K562 treated with DMSO at 1 percent for 24 hours (cell line): Measurements from ENCODE around the gene RPL18. TPM values are rescaled to one million over a fixed set of nuclear protein-coding genes. Genes with fewer than 3 reads are reported as not detected.

ENCODE experiments used
- total RNA-seq: library from RNA; unstranded; fragments of 300-600 nt; gene quantifications from 2 replicates; pipeline ENCODE4 v1.2.3, GENCODE V29; 2022; ENCODE audit warnings: low read depth; ENCODE audit not compliant: insufficient read depth

The RPL18 gene
- 5,284 and 5,688 TPM in 2 replicates for total RNA-seq

DNA sequence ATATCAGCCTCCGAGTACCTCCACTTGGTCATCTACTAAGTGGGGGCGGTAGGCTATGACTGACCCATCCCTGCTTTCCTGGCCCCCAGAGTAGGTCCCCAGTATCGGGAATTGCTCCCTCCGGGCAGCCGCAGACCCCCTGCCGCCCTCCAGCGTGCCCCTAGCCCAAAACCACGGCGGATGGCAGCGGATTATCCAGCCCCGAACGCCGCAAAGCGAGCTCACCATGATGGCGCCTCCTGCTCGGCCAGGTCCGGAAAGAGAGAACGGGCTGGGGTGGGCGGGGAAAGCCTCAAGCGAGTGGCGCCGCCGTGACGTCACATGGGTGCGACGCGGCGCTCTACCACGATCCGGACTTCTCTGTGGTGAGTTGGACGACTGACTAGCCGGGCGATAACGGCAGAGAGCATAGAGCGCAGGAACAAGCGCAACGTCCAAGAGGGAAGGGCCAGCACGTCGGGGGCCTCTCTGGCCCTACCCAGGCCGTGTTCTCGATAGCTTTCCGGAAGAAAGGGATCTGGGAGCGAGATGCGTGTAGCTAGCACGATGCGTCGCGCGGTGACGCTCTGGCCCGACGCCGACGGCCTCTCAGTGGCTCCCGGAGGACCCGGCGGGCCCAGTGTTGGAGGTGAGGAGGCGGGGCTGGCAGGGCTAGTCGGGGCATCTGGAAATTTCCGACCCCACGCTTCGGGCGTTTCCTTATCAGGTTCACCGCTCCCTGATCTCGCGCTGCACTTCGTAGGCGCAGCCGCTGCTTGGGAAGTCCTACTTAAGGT lies at the start of gene RPL18, which contains the start of gene SPHK2:
Gene RPL18, minus strand, starts transcription at position 263 of the 776 bp plus-strand sequence. Its CDS starts 35 bp downstream, at position 228.
Gene SPHK2, plus strand, starts transcription at position 591 of the 776 bp plus-strand sequence. CDS start 1,009 bp downstream, outside the sequence.

GRCh38 chr19:48646001-48646721 lies 27.2 kb upstream of the RPL18 start, which contains the start of gene CA11:
Gene CA11, minus strand, starts transcription at chr19:48646187. Its CDS starts 555 bp downstream, at chr19:48645632.

GRCh38 chr19:48636859-48637448 lies 18.0 kb upstream of the RPL18 start, which contains the start of gene DBP:
Gene DBP, minus strand, starts transcription at chr19:48637379. Its CDS starts 385 bp downstream, at chr19:48636994.

DNA sequence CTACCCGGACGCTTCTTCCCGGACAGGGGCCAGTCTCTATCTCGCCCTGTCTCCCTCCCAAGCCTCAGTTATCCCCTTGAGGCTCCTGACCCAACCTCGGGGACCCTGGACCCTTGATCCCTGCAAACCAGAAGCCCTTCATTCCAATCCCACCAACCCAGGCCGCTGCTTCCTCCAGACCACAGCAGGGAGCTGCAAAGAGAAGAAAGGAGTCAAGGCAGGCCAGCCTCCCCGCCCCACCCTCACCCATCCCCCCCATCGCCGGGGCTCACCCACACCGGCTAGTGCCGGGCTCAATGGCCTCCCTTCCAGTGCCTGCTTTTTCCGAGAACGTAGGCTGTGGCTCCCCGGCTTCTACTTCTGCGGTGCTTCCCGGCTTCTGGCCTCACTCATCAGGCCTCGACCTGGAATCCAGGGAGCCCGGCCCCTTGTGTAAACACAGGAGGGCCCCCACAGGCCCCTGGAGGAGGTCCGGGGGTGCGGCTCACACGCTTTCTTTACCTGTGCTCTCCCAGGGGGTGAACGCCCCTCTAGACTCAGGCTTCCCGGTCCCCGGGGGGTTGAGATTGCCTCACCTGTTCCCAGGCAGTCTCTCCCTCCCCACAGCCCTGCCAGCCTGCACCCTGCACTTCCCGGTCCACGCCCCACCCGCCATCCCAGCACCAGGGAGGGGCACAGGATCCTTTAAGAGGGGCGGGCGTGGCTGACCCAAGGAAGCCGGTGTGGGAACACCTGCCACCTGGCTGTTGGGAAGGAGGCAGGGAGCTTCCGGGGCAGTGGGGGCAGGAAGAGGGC lies 4.3 kb downstream of the RPL18 start, which contains the start of gene FAM83E:
Gene FAM83E, minus strand, starts transcription at position 641 of the 795 bp plus-strand sequence. CDS start 1,704 bp downstream, outside the sequence.

DNA sequence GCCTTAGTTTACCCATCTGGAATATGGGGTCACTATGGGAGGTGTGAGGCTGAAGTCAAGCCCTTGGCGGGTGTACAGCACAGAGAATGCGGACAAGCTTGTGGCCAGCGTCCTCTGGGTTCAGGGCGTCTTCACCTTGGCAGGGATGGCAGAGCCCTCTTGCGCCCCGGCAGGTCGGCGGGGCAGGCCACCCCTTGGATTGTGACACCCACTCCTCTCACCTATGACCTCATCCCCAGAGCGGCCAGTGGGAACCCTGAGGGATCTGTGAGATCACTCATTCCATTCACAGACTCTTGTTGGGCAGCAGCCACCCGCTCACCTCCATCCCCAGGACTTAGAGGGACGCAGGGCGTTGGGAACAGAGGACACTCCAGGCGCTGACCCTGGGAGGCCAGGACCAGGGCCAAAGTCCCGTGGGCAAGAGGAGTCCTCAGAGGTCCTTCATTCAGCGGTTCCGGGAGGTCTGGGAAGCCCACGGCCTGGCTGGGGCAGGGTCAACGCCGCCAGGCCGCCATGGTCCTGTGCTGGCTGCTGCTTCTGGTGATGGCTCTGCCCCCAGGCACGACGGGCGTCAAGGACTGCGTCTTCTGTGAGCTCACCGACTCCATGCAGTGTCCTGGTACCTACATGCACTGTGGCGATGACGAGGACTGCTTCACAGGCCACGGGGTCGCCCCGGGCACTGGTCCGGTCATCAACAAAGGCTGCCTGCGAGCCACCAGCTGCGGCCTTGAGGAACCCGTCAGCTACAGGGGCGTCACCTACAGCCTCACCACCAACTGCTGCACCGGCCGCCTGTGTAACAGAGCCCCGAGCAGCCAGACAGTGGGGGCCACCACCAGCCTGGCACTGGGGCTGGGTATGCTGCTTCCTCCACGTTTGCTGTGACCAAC lies 12.3 kb downstream of the RPL18 start, which contains the start of gene SPACA4:
Gene SPACA4, plus strand, starts transcription at position 280 of the 896 bp plus-strand sequence. Its CDS starts 237 bp downstream, at position 517.

Other genes with a start within 250 kb of the RPL18 start
- gene KDELR1, start 227.6 kb downstream of the RPL18 start, total RNA-seq: 200 and 223 TPM in 2 replicates
- gene GRIN2D, start 225.5 kb downstream of the RPL18 start, total RNA-seq: 29.6 and 31.6 TPM in 2 replicates
- gene GRWD1, start 173.2 kb downstream of the RPL18 start, total RNA-seq: 23.9 and 24.2 TPM in 2 replicates
- gene KCNJ14, start 163.6 kb downstream of the RPL18 start, total RNA-seq: 2.5 and 2.7 TPM in 2 replicates
- gene CYTH2, start 149.8 kb downstream of the RPL18 start, total RNA-seq: 76.9 and 80.9 TPM in 2 replicates
- 12.2 and 15.6 TPM in 2 replicates for gene LMTK3, start 107.3 kb downstream of the RPL18 start, total RNA-seq
- gene SULT2B1, start 67.0 kb downstream of the RPL18 start, total RNA-seq: 1.4 and 2.1 TPM in 2 replicates
- not detected in 2 replicates for gene SPACA4, start 12.4 kb downstream of the RPL18 start, total RNA-seq
- 0.41 TPM in 1 of 2 replicates, not detected in the other for gene FAM83E, start 4.1 kb downstream of the RPL18 start, total RNA-seq
- 14.6 and 15.0 TPM in 2 replicates for gene SPHK2, start 328 bp upstream of the RPL18 start, total RNA-seq
- 17.2 and 17.8 TPM in 2 replicates for gene DBP, start 18.2 kb upstream of the RPL18 start, total RNA-seq
- gene CA11, start 27.0 kb upstream of the RPL18 start, total RNA-seq: 10.8 and 16.2 TPM in 2 replicates
- 0.58 and 1.2 TPM in 2 replicates for gene NTN5, start 53.8 kb upstream of the RPL18 start, total RNA-seq
- 0.30 and 1.4 TPM in 2 replicates for gene FUT2, start 76.8 kb upstream of the RPL18 start, total RNA-seq
- 0.47 and 1.1 TPM in 2 replicates for gene MAMSTR, start 100.5 kb upstream of the RPL18 start, total RNA-seq
- gene RASIP1, start 121.4 kb upstream of the RPL18 start, total RNA-seq: 10.2 and 11.7 TPM in 2 replicates
- 0.65 TPM in 1 of 2 replicates, not detected in the other for gene IZUMO1, start 127.7 kb upstream of the RPL18 start, total RNA-seq
- 8.7 and 9.8 TPM in 2 replicates for gene FUT1, start 133.5 kb upstream of the RPL18 start, total RNA-seq
- 0.72 TPM in 1 of 2 replicates, not detected in the other for gene FGF21, start 136.3 kb upstream of the RPL18 start, total RNA-seq
- gene BCAT2, start 191.9 kb upstream of the RPL18 start, total RNA-seq: 77.3 and 83.0 TPM in 2 replicates
- 1.1 TPM in 1 of 2 replicates, not detected in the other for gene HSD17B14, start 217.3 kb upstream of the RPL18 start, total RNA-seq
- 49.1 and 54.5 TPM in 2 replicates for gene PLEKHA4, start 249.4 kb upstream of the RPL18 start, total RNA-seq